Epithelial cell of esophagus (primary cell): ENCODE measurements around the gene SPDYE3.
"Not testable (repeated sequence)": the region's sequence is repeated elsewhere in the genome, so short reads cannot be mapped to it uniquely, and the experiment has no call there.

Experiments used
- DNase-seq: peaks from one replicate; pipeline ENCODE4 v3.0.0; 2010; ENCODE audit warnings: low read depth
- H3K4me3 ChIP-seq: 2 replicates; pipeline ENCODE4 v1.5.1; 2011; ENCODE audit warnings: mild to moderate bottlenecking, low read length, control low read depth
- TF ChIP-seq, protein P1 (sequence below): IDR thresholded peaks from 2 replicates; pipeline ENCODE4 v1.5.1; 2011; ENCODE audit warnings: low read depth, mild to moderate bottlenecking, low read length, control low read depth, inconsistent platforms; ENCODE audit not compliant: insufficient read depth; ENCODE audit errors: missing control alignments

Gene SPDYE3

DNA sequence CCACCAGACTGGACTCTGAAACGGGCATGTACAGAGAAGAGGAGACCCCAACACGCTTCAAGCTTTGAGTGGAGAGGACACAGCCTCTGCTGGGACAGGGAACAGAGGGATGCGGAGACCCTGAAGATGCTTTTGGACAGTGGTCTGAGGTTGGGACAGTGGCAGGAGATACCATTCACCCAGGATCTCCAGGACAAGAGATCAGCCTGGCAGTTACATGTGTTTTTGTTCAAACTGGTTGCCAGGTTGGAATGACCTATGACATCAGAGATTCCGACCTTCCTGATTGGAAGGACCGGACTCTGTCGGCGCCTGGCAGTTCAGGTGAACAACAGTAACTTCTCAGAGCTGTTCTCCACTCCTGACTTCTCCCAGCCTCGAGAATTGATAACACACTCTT, at the start of gene SPDYE3:
Gene SPDYE3, plus strand, starts transcription at position 301 of the 400 bp plus-strand sequence. CDS start 184 bp downstream, outside the sequence.
- not testable (repeated sequence) for DNase-seq, H3K4me3 ChIP-seq

DNA sequence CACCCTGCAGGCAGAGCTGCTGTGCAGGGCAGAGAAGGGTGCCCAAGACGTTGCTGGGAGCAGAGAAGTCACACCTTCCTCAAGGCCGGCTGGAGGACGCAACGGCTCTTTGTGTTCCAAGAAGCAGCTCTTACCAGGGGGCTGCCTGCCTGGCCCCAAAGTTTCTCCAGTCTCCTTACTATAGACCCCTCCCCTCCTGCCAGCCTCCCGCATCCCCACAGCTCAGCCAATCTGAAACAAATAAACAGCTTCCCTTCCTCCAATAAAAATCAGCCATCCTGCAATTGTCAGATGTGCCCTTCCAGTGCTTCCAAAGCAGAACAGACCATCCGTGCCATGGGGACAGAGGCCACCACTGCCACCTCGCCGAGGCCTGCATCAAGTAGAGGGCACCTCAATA, 47.5 kb upstream of the SPDYE3 start:
- not testable (repeated sequence) for DNase-seq, H3K4me3 ChIP-seq

DNA sequence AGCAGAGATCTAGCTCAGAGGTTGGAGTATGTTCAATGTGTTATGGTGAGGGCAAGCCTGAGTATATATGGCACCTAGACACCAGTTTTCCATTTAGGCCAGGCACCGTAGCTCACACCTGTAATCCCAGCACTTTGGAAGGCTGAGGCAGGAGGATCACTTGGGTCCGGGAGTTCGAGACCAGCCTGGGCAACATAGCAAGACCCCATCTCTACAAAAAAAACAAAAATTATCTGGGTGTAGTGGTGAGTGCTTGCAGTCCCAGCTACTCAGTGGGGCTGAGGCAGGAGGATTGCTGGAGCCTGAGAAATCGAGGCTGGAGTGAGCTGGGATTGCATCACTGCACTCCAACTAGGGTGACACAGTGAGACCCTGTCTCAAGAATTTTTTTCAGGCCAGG, 44.6 kb upstream of the SPDYE3 start:
- H3K4me3 ChIP-seq, DNase-seq: not testable (repeated sequence)

- H3K4me3 ChIP-seq, DNase-seq: not testable (repeated sequence)
Measured at GRCh38 chr7:100264223-100264622, 43.3 kb upstream of the SPDYE3 start.

- not testable (repeated sequence) for DNase-seq
Measured at GRCh38 chr7:100264669-100265165, 42.8 kb upstream of the SPDYE3 start.

DNA sequence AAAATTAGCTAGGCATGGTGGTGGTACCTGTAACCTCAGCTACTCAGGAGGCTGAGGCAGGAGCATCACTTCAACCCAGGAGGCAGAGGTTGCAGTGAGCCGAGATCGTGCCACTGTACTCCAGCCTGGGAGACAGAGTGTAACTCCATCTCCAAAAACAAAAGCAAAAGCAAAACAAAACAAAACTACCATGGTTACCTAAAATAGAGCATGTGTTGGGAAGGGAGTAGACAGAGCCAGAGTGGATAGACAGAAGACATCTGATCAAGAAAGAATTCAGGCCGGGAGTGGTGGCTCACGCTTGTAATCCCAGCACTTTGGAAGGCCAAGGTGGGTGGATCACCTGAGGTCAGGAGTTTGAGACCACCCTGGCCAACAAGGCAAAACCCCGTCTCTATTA, 41.7 kb upstream of the SPDYE3 start:
- not testable (repeated sequence) for DNase-seq, H3K4me3 ChIP-seq

More at GRCh38 chr7:100264669-100265165, 42.8 kb upstream of the SPDYE3 start:
- not testable (repeated sequence) for H3K4me3 ChIP-seq

DNA sequence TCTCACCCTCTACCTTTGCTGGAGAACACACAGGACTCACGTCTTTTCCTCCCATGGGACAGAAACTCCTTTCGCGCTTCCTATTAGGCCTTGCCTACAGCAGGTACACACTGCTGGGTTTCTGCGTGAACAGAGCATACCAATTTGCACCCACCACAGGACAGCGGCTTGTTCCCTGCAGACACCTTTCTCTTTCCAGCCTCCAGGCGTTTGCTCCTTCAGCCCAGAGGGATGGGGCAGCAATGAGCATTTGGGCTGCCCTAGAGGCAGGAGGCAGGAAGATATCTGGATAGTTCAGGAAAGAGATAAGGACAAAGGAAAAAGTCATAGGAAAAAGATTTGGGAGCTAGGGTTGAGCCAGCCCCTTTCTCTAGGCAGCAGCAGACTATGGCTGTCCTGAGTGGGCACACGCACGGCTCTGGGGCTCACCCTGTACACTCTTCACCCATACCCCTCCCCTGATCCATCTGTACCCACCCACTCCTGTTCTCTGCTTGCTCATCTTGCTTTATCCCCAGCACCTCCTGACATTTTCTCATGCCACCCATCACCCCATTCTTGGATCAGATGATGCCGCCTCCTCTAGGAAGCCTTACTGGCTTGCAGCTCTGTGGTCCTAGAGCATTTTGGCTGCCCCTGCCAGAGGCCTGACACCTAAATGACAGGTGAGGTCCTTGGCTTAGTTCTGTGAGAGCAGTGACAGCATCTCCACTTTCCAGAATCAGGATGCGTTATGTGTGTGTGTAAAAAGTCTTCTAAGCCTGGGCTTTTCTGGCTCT, 40.7 kb upstream of the SPDYE3 start:
- DNase-seq: no peak
- H3K4me3 ChIP-seq: no peak overlapping the region
- TF ChIP-seq, protein P1, sequence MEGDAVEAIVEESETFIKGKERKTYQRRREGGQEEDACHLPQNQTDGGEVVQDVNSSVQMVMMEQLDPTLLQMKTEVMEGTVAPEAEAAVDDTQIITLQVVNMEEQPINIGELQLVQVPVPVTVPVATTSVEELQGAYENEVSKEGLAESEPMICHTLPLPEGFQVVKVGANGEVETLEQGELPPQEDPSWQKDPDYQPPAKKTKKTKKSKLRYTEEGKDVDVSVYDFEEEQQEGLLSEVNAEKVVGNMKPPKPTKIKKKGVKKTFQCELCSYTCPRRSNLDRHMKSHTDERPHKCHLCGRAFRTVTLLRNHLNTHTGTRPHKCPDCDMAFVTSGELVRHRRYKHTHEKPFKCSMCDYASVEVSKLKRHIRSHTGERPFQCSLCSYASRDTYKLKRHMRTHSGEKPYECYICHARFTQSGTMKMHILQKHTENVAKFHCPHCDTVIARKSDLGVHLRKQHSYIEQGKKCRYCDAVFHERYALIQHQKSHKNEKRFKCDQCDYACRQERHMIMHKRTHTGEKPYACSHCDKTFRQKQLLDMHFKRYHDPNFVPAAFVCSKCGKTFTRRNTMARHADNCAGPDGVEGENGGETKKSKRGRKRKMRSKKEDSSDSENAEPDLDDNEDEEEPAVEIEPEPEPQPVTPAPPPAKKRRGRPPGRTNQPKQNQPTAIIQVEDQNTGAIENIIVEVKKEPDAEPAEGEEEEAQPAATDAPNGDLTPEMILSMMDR: no peak

DNA sequence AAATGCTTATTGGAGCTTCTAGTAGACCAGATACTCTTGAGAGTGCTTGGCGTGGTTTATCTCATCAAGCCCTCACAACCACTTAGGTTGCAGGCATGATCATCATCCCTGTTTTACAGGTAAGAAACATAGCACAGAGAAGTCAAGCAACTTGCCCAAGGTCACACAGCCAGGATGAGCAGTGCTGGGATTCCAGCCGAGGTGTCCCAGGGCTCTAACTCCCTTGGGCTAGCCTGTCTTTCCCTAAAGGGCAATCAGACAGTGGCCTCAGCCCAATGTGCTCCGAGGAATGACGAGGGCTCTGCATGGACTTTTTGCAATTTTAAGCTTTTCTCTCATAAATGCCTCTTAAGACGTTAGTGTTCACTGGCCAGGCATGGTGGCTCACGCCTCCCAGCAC, 39.9 kb upstream of the SPDYE3 start:
- TF ChIP-seq, protein P1: no peak
- H3K4me3 ChIP-seq: no peak overlapping the region
- no peak for DNase-seq

DNA sequence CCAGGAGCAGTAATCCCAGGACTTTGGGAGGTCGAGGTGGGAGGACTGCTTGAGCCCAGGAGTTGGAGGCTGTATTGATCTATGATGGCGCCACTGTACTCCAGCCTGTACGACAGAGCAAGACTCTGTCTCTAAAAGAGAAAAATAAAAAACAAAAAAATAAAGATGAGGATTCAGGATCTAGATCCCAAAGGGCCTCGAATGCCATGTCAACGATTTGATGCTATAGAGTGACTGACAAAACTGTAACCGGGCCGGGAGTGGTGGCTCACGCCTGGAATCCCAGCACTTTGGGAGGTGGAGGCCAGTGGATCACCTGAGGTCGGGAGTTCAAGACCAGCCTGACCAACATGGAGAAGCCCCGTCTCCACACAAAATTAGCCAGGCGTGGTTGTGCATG, 38.6 kb upstream of the SPDYE3 start:
- not testable (repeated sequence) for H3K4me3 ChIP-seq, DNase-seq

DNA sequence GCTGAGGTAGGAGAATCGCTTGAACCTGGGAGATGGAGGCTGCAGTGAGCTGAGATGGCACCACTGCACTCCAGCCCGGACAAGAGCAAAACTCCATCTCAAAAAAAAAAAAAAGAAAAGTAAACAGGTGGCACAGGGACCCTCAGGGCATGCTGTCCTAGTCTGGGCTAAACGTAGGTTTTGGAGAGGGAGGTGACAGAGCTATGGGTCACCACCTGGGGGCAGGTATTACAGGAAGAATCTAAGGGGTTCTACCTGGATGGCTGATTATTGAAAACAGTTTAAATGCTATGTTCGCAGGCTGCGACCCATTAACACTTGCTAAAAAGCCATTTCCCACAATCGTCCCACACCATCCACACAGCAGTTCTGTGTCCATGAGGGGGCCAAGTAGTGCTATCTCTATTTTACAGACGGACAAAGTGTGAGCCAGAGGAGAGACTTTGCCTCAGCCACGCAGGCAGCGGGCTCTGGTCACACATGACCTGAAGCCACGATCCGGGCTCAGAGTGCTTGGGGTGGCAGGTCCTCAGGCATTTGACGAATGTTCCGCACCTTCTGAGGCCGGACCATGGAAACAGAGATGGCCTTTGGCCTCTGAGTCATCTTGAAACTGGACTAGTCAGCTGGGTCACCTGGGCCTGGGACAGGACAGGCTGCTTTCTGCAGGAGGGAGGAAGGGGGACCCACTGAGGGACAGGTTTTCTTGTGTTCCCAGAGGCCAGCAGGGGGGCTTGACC, 38.0 kb upstream of the SPDYE3 start:
- not testable (repeated sequence) for H3K4me3 ChIP-seq, DNase-seq

GRCh38 chr7:100270046-100270918, 37.2 kb upstream of the SPDYE3 start:
- DNase-seq, H3K4me3 ChIP-seq: not testable (repeated sequence)

DNA sequence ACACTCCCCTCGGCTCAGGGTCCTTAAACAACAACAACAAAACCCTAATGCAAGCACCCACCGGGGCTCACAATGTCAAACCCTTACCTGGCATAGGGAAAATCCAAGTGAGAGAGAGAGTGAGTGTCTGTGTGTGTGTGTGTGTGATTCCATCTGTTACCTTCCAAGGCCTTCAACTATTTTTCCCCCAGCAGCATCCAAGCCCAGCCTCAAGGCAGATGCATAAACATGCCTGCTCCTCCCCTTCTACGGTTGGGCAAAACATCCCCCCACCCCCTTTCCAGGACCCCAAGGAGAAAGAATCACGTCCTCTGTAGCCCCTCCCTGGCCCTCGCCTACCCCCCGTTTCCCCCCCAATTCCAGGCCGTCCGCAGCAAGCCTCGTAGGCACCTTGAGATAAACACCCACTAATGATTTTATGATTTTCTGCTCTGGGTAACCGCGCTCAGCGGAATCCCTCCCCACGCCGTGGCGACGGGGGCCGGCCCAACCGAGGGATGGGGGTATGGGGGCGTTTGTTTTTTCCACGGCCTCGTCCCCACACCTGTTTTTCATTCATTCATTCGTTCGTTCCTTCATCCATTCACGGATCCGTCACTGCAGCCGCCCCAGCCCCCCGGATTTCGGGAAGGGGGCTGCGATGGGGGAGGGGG, 36.4 kb upstream of the SPDYE3 start:
- DNase-seq: not testable (repeated sequence)
- H3K4me3 ChIP-seq: peak overlapping the region; percentile 22
